GM21367 (cell line): ENCODE measurements around the gene PIK3C2B.
"Not testable (repeated sequence)": the region's sequence is repeated elsewhere in the genome, so short reads cannot be mapped to it uniquely, and the experiment has no call there.

Experiments used
- ATAC-seq: cut with Tn5 transposase; IDR thresholded peaks from one replicate; pipeline ENCODE4 v1.9.1; 2021; ENCODE audit not compliant: unreplicated experiment

The PIK3C2B gene

GRCh38 chr1:204494281-204495077, at the start of gene PIK3C2B:
PIK3C2B (minus strand) TSS chr1:204494805; CDS start chr1:204469802, 25,003 bp downstream.
- peak; percentile 67 for ATAC-seq

DNA sequence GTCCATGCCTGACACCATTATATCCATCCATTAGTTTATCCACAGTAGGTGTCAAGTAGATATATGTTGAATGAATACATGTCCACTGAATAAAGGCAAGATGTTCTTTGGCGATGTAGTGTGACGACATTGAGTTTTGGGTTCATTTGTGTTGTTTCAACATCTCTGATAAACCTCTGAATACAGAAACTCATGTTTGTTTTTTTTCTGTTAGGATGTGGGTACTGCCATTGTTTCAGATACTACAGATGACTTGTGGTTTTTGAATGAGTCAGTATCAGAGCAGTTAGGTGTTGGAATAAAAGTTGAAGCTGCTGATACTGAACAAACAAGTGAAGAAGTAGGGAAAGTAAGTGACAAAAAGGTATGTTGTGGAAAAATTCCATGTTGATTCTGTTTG, 49.7 kb upstream of the PIK3C2B start:
- no peak for ATAC-seq

GRCh38 chr1:204541626-204542025, 47.0 kb upstream of the PIK3C2B start:
- no peak for ATAC-seq

GRCh38 chr1:204532832-204533231, 38.2 kb upstream of the PIK3C2B start:
- ATAC-seq: no peak

GRCh38 chr1:204530932-204531331, 36.3 kb upstream of the PIK3C2B start:
- ATAC-seq: peak; percentile 82

DNA sequence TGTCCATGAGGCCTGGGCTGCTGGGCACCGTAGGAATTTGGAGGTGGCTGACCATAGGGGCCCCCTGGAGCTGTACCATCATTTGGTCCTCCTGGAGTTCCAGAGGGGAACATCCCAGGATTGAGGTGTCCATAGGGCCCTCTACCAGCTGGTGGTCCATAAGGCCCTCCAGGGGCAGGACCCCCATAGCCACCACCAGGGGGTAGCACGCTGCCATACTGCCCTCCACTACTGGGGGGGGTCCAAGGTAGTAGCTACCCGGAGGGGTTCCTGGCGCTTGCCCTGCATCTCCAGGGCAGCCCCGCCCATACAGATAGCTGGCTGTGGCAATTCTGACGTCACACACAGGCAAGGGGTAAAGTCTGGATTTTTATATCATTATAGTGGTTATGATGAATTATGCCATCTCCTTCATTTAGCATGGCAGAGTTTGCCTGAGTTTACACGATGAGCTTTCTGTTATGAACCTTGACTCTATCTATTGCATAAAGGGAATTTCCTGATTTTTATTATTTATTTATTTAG, 34.8 kb upstream of the PIK3C2B start:
- no peak for ATAC-seq

GRCh38 chr1:204528677-204529076, 34.1 kb upstream of the PIK3C2B start:
- no peak for ATAC-seq

DNA sequence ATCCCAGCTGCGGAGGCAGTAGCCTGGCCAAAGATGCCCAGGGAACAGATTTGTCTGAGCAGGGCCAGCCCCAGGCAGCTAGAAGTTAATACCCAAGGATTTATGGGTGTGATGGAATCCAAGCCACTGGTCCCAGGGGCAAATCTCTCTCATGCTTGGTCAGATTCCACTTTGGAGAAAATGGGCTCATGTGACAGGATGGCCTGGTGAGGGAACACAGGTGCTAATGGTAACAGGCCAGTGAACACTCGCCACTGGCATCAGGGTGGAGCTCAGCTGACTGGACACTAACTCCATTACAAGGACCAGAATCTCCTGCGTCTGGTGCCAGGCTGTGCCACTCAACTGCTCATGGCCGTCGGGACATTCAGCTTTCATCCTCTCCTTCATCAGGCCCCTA, 33.6 kb upstream of the PIK3C2B start:
- no peak for ATAC-seq

GRCh38 chr1:204524986-204525385, 30.4 kb upstream of the PIK3C2B start:
- ATAC-seq: no peak

DNA sequence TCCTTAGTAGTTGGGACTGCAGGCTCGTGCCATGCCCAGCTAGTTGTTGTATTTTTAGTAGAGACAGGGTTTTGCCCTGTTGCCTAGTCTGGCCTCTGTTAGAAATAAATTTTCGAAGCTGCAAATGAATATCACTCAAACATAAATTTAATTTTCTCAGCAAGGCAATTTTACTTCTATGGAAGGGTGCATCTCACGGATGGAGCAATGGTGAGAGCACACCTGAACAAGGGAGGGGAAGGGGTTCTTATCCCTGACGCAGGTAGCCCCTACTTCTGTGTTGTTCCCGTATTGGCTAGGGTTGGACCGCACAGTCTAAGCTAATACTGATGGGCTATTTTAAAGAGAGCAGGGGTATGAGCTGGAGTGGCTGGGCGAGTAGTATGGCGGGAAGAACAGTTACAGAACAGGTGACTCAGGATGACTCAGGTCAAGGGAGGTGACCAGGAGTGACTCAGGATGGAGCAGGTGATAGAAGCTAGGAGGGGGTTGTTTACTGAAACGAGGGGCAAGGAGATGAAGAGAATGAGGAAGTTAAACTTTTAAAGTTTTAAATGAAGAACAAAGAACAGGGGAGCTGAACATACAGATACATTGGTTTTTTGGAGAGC, 29.1 kb upstream of the PIK3C2B start:
- ATAC-seq: no peak

- ATAC-seq: not testable (repeated sequence)
These were observed 27.4 kb upstream of the PIK3C2B start for GRCh38 chr1:204521941-204522521.

GRCh38 chr1:204520834-204521709, 26.5 kb upstream of the PIK3C2B start:
- peak; percentile 47 for ATAC-seq

DNA sequence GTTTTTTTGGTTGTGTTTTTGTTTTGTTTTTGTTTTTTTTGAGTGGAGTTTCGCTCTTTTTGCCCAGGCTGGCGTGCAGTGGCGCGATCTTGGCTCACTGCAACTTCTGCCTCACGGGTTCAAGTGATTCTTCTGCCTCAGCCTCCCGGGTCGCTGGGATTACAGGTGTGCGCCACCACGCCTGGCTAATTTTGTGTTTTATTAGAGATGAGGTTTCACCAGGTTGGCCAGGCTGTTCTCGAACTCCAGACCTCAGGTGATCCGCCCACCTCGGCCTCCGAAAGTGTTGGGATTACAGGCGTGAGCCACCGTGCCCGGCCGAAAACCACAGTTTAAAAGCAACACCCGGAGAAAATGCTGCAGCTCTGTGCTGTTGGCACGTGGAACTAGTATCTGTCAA, 22.8 kb upstream of the PIK3C2B start:
- ATAC-seq: not testable (repeated sequence)

DNA sequence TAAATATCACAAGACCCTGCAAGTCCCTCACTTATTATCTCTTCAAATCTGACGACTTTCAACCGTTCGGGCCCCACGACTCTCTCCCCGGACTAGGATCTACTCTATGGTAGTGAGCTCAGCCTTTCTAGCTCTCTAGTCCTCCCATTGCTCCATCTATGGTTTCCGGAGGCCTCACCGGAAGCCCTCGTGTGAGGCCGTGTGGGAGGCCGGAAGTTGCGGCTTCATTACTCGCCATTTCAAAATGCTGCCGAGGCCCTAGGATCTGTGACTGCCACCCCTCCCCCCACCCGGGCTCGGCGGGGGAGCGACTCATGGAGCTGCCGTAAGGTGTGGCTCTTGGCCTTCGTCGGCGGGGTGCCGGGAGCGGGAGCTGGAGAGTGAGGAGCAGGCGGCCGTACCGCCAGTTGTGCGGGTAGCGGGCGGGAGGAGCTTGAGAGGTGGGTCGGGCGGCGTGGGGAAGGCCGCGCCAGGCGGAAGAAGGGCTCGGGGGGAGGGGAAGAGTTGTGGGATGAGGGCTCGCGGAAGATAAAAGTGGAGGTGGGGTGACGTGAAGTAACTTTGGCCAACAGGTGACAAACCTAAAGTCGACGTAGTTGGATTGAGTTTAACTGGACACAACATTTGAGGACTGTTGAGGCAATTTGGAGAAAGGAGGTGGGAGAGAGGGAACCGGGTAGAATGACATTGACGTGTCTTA, 21.7 kb upstream of the PIK3C2B start, which contains the start of gene MDM4:
Gene MDM4 (plus strand): TSS at position 227 of the 700 bp plus-strand sequence. CDS start 9,113 bp downstream, outside the sequence.
- peak; percentile 64 for ATAC-seq

DNA sequence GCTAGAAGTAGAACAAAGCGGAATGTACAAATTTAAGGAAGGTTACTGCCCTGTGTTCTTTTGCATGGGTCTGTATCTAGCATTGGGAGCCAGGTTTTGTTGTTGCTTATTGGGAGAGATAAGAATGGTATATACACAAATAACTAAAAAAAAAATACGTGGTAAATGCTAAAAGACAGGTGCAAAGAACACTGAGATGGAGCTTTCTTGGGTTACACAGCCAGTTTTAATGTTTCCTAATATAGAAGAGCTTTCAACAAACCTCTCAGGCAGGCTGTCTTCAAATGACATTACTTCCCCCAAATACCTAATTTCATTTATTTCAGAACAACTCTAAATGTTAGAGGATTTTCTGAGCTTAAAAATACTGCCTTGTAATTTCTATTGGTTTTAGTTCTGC, 20.2 kb upstream of the PIK3C2B start:
- no peak for ATAC-seq

GRCh38 chr1:204513117-204513716, 18.6 kb upstream of the PIK3C2B start:
- no peak for ATAC-seq

GRCh38 chr1:204511366-204511765, 16.8 kb upstream of the PIK3C2B start:
- ATAC-seq: no peak

DNA sequence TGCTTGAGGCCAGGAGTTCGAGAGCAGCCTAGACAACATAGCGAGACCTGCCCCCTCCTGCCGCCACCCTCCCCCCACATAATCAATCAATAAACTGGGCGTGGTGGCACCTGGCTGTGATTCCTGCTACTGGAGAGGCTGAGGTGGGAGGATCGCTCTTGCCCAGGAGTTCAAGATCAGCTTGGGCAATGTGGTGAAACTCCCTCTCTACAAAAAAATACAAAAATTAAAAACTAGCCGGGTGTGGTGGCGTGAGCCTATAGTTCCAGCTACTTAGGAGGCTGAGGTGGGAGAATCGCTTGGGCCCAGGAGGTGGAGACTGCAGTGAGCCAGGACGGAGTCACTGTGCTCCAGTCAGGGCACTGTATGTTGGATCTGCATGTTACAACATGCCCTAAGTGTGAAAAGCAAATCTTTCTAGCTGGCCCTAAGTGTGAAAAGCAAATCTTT, 14.6 kb upstream of the PIK3C2B start:
- no peak for ATAC-seq

GRCh38 chr1:204507317-204508105, 12.9 kb upstream of the PIK3C2B start:
- ATAC-seq: peak; percentile 26
